GM12801 (cell line): ENCODE measurements around the gene MCF2L2.

Source experiments
- CTCF ChIP-seq: IDR thresholded peaks from one replicate; pipeline ENCODE4 v1.5.1; 2011; ENCODE audit warnings: control low read depth; ENCODE audit not compliant: insufficient read length; ENCODE audit errors: extremely low read depth

Gene MCF2L2

GRCh38 chr3:183230826-183231225, 197.6 kb downstream of the MCF2L2 start:
- no peak for TF ChIP-seq CTCF

GRCh38 chr3:183229178-183229577, 199.2 kb downstream of the MCF2L2 start:
- no peak for TF ChIP-seq CTCF

- TF ChIP-seq CTCF: no peak
Measured at GRCh38 chr3:183227586-183227985, 200.8 kb downstream of the MCF2L2 start.

GRCh38 chr3:183226333-183226890, 202.0 kb downstream of the MCF2L2 start:
- no peak for TF ChIP-seq CTCF

DNA sequence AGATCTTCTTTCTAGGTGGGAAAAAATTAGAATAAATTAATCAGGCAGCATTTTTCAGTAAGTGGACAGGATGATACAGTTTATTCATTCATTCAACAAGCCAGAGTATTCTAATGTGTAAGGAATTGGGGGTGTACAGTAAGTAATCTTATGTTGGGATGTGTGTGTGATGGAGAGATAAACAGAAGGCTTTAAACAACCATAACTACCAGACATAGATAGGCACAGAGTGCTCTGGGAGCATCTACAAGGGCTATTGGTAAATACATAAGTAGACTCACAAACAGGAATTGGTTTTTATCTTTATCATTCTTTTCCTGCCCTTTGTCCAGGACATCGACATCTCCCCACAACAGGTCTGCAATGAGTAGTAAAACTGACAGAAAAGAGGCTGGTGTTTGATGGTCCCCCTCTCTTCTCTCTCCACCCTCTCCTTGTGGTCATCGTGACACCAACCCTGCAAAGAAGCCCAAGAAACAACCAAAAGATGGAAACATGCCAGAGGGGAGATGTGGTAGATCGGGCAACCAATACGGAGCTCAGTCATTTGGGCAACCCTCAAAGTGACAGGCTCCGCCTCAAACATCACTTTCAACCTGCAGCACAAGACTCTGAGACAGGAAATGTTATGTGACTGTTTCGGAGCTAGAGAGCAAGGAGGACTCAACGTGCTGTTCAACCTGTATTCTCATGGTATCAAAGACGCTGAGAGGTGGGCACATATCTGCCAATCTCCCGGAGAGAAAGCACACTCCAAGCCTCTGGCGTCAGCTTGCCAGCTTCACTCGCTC, 204.0 kb downstream of the MCF2L2 start:
- TF ChIP-seq CTCF: no peak

DNA sequence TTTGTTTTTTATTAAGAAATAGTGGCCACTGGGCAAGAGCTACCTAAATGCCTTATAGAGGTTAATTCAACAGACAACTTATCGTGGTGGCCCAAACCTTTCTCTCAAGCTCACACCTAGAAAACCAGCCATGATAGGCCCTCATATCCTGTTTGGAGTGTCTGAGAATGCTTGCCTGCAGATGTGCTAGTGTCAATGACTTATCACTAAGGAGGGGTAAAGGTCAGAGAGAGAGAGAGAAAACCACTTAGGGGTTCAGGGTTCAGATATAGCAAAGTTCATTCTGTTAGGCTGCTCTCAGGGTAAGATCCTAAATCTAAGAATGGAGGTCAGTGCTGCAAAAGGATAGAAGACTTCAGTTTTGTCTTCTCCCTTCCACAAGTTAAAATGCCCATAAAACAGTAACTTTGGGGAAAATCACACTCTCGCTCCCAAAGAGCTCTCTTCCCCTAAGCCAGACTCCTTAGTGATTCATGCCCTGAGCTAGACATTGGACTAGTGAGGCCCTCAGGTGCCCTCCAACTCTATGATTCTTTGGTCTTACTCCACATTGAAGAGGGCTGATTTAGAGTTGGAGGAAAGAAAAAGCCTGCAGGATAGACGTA, 205.7 kb downstream of the MCF2L2 start:
- no peak for TF ChIP-seq CTCF

DNA sequence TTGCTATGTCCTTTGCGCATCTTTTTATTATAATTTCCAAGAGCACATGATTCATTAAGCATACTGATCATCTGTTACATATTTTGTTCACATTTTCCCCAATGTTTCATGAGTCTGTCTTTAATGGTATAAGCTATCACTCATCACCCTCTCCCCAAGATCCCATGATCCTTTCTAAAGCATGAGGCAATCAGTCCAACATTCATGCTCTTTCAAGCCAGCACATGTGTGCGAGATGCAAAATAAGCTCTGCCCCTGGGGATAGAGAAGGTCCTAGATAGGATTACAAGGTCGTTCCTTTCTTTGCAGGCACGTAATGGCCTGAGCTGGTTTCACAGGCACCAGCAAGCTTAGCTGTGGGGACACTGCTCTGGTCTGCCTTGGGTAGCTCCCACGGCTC, 207.6 kb downstream of the MCF2L2 start:
- TF ChIP-seq CTCF: no peak
